Stimulated activated CD8-positive, alpha-beta memory T cell treated with anti-CD3 and anti-CD28 coated beads, Interleukin-4, amount 100 ng/mL, for 24 hours (primary cell): Measurements from ENCODE around the gene GALR2.
"Not testable (repeated sequence)": the region's sequence is repeated elsewhere in the genome, so short reads cannot be mapped to it uniquely, and the experiment has no call there.

Source experiments
- DNase-seq: peaks from one replicate; pipeline ENCODE4 v3.0.0-alpha.2; 2020; ENCODE audit warnings: low read depth

GALR2 gene

DNA sequence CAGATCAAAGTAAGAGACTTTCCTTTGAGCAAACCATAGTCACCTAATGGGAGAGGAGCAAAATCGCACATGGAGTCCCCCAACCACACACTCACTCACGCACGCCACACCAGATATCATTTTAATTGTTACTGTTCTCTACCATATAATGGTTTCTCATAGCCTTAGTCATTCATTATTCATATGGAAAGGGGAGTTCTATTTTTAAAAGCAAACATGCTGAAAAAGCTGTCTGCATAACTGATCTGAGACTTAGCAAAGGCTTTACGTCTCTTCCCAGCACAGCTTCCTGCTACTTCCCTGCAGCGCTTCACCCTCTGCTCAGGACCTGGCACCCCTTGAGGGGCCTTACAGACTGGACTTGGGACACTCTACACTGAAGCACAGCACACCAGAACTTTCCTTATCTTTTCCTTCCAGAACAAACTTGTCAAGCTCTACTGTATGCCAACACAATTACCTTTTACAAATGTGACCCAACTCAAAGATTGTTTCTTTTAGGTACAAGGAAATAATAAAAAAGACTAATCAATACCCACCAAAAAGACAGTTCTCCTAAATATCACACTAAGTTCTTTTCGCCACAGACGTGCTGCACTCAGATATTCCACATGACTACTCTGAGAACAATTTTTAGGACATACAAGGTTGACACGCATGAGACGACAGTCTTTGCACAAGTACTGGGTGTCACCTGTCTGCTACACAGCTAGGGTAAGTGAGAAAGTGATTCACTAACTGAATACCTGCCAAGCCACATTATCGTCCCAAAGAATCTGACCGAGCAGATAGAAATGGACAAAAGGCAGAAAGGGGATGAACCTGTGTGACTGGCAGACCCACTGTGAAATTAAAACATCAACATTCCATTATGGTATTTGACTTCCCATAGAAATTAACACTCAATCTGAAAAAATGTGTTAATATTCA, 23.8 kb upstream of the GALR2 start:
- no peak for DNase-seq

DNA sequence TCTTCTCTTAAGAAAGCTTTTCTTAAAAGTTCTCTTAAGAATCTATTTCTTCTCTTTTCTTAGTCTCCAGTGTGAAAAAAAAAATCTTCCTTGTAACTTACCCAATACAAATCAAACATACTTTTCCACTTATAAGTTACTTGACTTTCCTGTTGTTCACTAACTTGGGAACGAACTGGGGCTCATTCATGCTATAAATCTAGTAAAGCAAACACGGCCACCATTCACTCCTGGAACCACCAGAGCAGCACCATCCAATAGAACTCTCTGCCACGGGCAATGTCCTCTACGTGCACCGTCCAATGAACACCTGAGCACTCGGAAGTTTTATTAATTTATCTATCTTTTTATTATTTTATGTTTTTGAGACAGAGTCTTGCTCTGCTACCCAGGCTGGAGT, 23.0 kb upstream of the GALR2 start:
- no peak for DNase-seq

DNA sequence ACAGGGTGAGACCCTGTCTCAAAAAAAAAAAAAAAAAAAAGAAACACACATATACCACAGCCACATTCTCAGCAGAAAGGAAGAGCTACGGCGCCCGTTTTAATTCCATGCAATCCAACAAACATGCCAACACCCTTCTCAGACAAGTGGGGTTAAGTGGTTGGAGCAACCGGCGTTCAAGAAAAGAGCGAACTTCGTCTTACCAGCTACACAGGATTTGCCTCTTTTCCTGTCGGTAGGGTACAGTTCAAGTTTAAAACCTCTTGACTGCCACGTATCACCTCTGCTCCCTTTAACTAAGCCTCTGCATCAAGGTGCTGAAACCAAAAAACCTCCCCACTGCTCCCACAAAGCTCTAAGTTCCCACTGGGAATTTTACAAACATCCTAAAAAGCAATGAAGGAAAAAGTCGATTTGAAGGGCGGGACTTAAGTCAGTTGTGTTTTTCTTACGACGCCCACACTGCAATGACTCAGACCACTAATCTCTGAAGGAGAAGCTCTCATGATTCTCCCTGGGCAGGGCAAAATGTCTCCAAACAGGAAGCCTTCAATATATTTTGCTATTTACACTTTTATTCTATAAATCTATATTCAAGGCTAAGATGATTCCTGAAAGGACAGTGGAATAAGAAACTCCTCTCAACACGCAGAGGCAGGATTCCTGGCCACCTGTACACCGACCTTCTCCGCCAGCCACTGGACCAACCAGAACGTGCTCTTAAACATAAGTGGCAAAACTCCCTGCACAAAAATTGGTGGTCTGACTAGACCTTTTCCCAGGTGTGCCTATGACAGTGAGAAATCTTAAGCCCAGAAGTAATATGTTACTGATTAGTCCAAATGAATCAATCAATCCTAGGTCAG, 21.1 kb upstream of the GALR2 start:
- DNase-seq: no peak

GRCh38 chr17:76054112-76054476, 20.5 kb upstream of the GALR2 start:
- DNase-seq: no peak

DNA sequence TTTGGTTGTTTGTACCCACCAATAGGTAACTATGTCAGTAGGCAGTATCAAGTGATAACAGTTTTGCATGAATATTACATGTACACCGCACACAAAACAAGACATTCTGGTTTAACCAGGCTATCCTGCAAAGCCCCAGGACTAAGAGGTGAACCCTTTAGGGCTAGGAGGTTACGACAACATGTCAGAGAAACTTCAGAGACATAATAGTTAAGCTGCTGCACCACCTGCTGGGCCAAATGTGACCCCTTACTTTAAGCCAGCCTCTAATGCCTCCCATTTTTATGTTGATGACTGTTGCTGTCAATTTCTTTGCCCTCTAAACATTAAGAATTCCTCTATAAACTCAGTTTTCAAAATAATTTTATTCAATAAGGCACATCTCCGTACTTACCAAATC, 17.7 kb upstream of the GALR2 start:
- DNase-seq: no peak

GRCh38 chr17:76058264-76058663, 16.3 kb upstream of the GALR2 start:
- not testable (repeated sequence) for DNase-seq

- no peak for DNase-seq
Measured at GRCh38 chr17:76063875-76064546, 10.6 kb upstream of the GALR2 start.

GRCh38 chr17:76065775-76066174, 8.8 kb upstream of the GALR2 start:
- DNase-seq: no peak

DNA sequence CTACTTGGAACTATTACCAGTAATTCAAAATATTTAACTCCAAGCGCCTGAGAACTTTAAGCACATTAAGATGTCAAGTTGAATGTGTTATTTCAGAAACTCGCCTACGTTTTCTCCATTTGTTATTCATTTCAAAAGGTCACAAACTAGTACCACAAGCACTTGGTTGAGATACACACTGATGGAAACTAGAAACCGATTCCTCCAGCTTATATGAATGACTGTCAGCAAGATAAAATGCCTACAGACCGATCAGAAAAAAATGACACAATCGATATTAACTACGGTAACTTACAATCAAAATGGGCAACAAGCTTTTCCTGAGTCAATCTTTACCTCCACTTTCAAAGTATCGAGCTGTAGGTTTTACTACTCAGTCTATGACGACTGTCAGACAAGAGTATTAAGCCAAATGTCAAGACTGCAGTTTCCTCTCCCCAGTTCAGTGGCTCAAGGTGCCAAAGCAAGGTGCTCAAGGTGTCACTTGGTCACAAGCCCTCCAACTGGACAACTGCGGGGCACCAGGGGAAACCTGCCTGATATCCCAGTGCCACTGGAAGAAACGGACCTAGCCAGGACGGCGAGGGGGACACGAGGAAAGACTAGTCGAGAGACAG, 2.9 kb upstream of the GALR2 start:
- no peak for DNase-seq

DNA sequence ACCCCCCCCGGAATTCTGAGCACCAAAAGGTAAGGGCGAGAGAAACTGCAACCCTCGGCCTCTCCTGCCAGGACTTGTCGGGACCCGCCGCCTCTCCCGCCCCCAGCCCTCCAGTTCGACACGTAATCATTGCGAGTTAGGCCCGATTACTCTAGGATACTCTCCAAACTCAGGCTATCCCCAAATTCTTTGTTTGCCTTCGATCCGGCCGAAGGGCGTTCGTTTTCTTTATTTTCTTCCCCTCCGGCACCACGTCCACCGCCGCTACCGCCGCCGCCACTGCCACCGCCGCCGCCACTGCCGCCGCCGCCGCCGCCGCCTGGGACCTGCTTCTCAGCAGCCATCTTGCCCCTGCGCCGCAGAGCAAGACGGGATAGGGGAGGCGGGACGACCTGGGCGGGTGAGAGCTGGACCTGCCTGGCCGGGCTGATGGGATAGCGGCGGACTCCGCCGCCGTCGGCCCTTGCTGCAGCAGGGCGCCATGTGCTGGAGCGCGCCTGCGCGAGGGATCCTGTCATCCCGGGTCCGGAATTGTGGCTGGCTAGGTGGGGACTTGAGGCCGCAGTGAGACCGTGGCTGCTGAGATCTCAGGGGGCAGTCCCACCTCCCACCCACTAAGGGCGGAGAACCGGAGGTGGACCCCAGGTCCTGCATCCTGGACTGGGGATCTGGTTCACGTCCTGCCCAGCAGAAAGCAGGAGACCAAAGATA, 2.3 kb upstream of the GALR2 start, which contains the start of gene SRP68:
Gene SRP68 (minus strand): TSS at position 370 of the 711 bp plus-strand sequence. CDS start 26 bp downstream, at position 344.
- DNase-seq: peak; percentile 80

DNA sequence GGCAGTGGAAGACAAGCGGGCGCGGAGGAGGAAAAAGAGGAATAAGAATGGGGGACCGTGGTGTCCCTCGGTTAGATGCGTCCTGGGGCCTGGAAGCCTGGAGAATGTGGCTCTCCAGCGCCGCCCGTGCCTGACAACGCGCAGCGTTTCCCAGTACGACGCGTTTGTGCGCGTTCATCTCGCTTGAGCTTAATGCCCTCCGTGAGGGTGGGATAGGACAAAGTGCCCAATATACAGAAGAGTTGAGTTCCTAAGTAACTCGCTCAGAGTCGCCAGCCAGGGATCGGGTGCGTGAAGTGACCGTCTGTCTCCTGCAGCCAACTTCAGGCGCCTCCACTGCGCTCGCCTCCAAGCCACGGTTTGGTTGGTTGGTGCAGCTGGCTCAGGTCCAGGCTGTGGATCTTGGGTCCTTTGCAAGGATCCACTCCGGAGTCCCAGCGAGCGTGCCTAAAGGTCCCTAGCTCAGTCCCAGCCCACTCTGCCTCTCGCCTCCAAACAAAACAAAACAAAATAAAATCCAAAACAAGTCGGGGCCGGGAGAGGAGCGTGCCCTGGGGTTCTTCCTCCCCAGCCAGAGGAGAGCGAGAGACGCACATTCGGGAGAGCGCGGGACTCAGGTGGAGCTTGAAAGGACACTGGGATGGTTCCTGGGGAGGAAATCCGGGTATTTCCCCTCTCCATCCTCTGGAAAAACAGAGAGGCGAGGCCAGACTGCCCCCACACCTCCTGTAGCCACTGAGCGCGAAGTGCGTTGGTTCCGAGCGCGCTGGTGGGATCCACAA, 974 bp downstream of the GALR2 start:
- no peak for DNase-seq

- DNase-seq: no peak
Measured at GRCh38 chr17:76076146-76076764, 1.7 kb downstream of the GALR2 start.

- no peak for DNase-seq
Measured at GRCh38 chr17:76076765-76077583, 2.4 kb downstream of the GALR2 start.

GRCh38 chr17:76077584-76078110, 3.1 kb downstream of the GALR2 start:
- no peak for DNase-seq

- not testable (repeated sequence) for DNase-seq
Measured at GRCh38 chr17:76078370-76078769, 3.8 kb downstream of the GALR2 start.

DNA sequence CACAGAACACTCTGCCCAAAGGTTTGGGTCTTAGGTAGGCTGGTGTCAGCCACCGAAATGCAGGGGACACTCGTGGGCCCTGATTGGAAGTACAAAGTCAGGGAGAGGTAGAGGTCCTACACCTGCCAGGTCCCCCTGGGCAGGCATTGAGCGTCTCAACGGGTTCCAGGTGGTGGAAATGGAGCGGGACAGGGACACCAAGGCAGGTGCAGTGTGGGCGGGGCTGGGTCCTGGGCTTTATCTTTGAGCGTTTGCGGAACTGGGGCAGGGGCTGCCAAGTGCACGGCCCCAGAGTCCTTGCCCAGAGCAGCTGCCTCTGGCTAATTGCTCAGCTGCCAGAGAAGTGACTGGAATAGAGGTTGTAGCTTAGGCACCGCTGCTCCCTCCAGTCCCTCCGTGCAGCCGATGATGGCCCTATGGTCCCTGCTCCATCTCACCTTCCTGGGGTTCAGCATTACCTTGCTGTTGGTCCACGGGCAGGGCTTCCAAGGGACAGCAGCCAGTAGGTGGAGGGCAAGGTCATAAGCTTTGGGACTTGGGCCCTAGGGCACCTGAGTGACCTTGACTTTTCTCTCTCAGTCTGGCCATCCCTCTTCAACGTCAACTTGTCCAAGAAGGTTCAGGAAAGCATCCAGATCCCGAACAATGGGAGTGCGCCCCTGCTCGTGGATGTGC, 4.4 kb downstream of the GALR2 start, which contains the start of gene ZACN:
Gene ZACN (plus strand): TSS at position 323 of the 675 bp plus-strand sequence. CDS start 83 bp downstream, at position 406.
- no peak for DNase-seq

GRCh38 chr17:76079535-76079955, 5.0 kb downstream of the GALR2 start:
- DNase-seq: no peak
